Esophagus (tissue), 2 donors: ENCODE results near the gene PSD. TPM values are rescaled to one million over a fixed set of nuclear protein-coding genes. Genes with fewer than 3 reads are reported as not detected.
A peak's percentile ranks its signal among the peaks of the same experiment; 100 is the strongest.

Source experiments
- H3K27ac ChIP-seq, 2 donors: one replicate each; pipeline ENCODE4 v1.5.1; 2013; ENCODE audit warnings: low read depth in 2 of 2, mild to moderate bottlenecking in 2 of 2, inconsistent platforms in 1 of 2, low read length in 1 of 2, moderate library complexity in 1 of 2
- H3K27me3 ChIP-seq, 2 donors: one replicate each; pipeline ENCODE4 v1.6.1; 2013; ENCODE audit warnings: low read length in 2 of 2, control low read depth in 1 of 2, mild to moderate bottlenecking in 1 of 2; ENCODE audit not compliant: insufficient read depth in 2 of 2, control insufficient read depth in 1 of 2
- H3K36me3 ChIP-seq, 2 donors: one replicate each; pipeline ENCODE4 v1.6.1; 2013; ENCODE audit warnings: low read length in 1 of 2; ENCODE audit not compliant: control insufficient read depth in 2 of 2, insufficient read depth in 2 of 2
- H3K4me1 ChIP-seq, 2 donors: one replicate each; pipeline ENCODE4 v1.6.1; 2013; ENCODE audit warnings: low read length in 1 of 2; ENCODE audit not compliant: control insufficient read depth in 2 of 2, insufficient read depth in 2 of 2
- H3K4me3 ChIP-seq, 2 donors: one replicate each; pipeline ENCODE4 v1.5.1; 2013; ENCODE audit warnings: low read length in 2 of 2, mild to moderate bottlenecking in 2 of 2, low read depth in 1 of 2, moderate library complexity in 1 of 2
- H3K9me3 ChIP-seq, 2 donors: one replicate each; pipeline ENCODE4 v1.6.1; 2013; ENCODE audit warnings: mild to moderate bottlenecking in 2 of 2, low read depth in 1 of 2, low read length in 1 of 2, moderate library complexity in 1 of 2; ENCODE audit not compliant: control insufficient read depth in 2 of 2, insufficient read depth in 1 of 2
- WGBS, 2 donors: extraction: QIAGEN DNeasy Blood & Tissue Kit; methylation state at CpG; one replicate each; pipeline ENCODE4 v1.1.7; 2013; 5-methylcytosine and 5-hydroxymethylcytosine counted together
- polyA plus RNA-seq, 2 donors: library from polyadenylated mRNA; stranded (reverse); fragments of 200-250 nt; gene quantifications; one replicate each; pipeline ENCODE4 v1.2.3, GENCODE V29; 2013
- donor health status: healthy with polysubstance abuse.
- donor health status: Bipolar disorder and iron deficiency.

The PSD gene
- 1 to 10 TPM; 1.1 to 2.1 TPM for polyA plus RNA-seq

- H3K9me3 ChIP-seq: peaks cover 0 to 5% of the 10 kb centered on the region in 2 donors
- no peaks in the 10 kb centered on the region for H3K27me3 ChIP-seq
- H3K36me3 ChIP-seq: peaks cover 4 to 5% of the 10 kb centered on the region in 2 donors
- H3K27ac ChIP-seq: no peak within 1 kb of the TSS
- peaks cover 18 to 25% of the 10 kb centered on the region in 2 donors for H3K4me1 ChIP-seq
- WGBS, 2 donors: 4 to 6% methylated on average over 38 to 45 of the region's 45 CpGs
- peak within 1 kb of the TSS; percentile 81 to 86 for H3K4me3 ChIP-seq
Measured at GRCh38 chr10:102418622-102419268, at the start of gene PSD. PSD (minus strand) TSS chr10:102418785; CDS start chr10:102417038, 1,747 bp downstream.

- Histone ChIP-seq H3K4me3 (no peak overlapping the region), H3K36me3 (no peaks in the 10 kb centered on the region), H3K4me1 (peaks cover 0 to 3% of the 10 kb centered on the region in 2 donors), H3K27me3 (no peaks in the 10 kb centered on the region), H3K9me3 (no peaks in the 10 kb centered on the region), H3K27ac (no peak overlapping the region)
- 43 to 68% methylated on average over 6 of the region's 6 CpGs for WGBS, 2 donors
Measured at GRCh38 chr10:102467971-102468438, 49.4 kb upstream of the PSD start.

- no peak overlapping the region for H3K4me3 ChIP-seq
- H3K27me3 ChIP-seq: no peaks in the 10 kb centered on the region
- no peaks in the 10 kb centered on the region for H3K36me3 ChIP-seq
- H3K9me3 ChIP-seq: no peaks in the 10 kb centered on the region
- peaks cover 0 to 3% of the 10 kb centered on the region in 2 donors for H3K4me1 ChIP-seq
- no peak overlapping the region for H3K27ac ChIP-seq
- WGBS, 2 donors: 74 to 92% methylated on average over 6 of the region's 6 CpGs
Measured at GRCh38 chr10:102467318-102467717, 48.7 kb upstream of the PSD start.

GRCh38 chr10:102465466-102465865 lies 46.9 kb upstream of the PSD start:
- Histone ChIP-seq H3K4me1 (peaks cover 3 to 5% of the 10 kb centered on the region in 2 donors), H3K9me3 (no peaks in the 10 kb centered on the region), H3K4me3 (no peak overlapping the region), H3K27me3 (no peaks in the 10 kb centered on the region), H3K36me3 (no peaks in the 10 kb centered on the region), H3K27ac (no peak overlapping the region)
- WGBS, 2 donors: 59 to 62% methylated on average over 3 of the region's 3 CpGs

GRCh38 chr10:102463983-102464382 lies 45.4 kb upstream of the PSD start:
- peaks cover 2 to 5% of the 10 kb centered on the region in 2 donors for H3K4me1 ChIP-seq
- no peak overlapping the region for H3K4me3 ChIP-seq
- H3K9me3 ChIP-seq: no peaks in the 10 kb centered on the region
- no peaks in the 10 kb centered on the region for H3K27me3 ChIP-seq
- 78 to 85% methylated on average over 10 of the region's 10 CpGs for WGBS, 2 donors
- H3K36me3 ChIP-seq: no peaks in the 10 kb centered on the region
- no peak overlapping the region for H3K27ac ChIP-seq

GRCh38 chr10:102462512-102463054 lies 44.0 kb upstream of the PSD start:
- peaks cover 0 to 5% of the 10 kb centered on the region in 2 donors for H3K4me1 ChIP-seq
- H3K27me3 ChIP-seq: no peaks in the 10 kb centered on the region
- no peaks in the 10 kb centered on the region for H3K9me3 ChIP-seq
- WGBS, 2 donors: 72% methylated on average over 6 of the region's 6 CpGs
- no peaks in the 10 kb centered on the region for H3K36me3 ChIP-seq
- no peak overlapping the region for H3K4me3 ChIP-seq
- peak overlapping the region in 1 of 2 donors; percentile 67 for H3K27ac ChIP-seq

- 3% methylated on average over 54 of the region's 54 CpGs for WGBS, 2 donors
- H3K4me3 ChIP-seq: peak overlapping the region; percentile 48
- no peaks in the 10 kb centered on the region for H3K36me3 ChIP-seq
- no peaks in the 10 kb centered on the region for H3K9me3 ChIP-seq
- no peaks in the 10 kb centered on the region for H3K27me3 ChIP-seq
- H3K27ac ChIP-seq: no peak overlapping the region
- H3K4me1 ChIP-seq: peaks cover 0 to 5% of the 10 kb centered on the region in 2 donors
Measured at GRCh38 chr10:102461187-102462054, 42.8 kb upstream of the PSD start.

GRCh38 chr10:102460836-102461186 lies 42.2 kb upstream of the PSD start:
- H3K9me3 ChIP-seq: no peaks in the 10 kb centered on the region
- 22% methylated on average over 8 of the region's 8 CpGs for WGBS, 2 donors
- H3K4me3 ChIP-seq: peak overlapping the region; percentile 3 to 48
- H3K36me3 ChIP-seq: no peaks in the 10 kb centered on the region
- H3K27ac ChIP-seq: no peak overlapping the region
- no peaks in the 10 kb centered on the region for H3K27me3 ChIP-seq
- peaks cover 0 to 5% of the 10 kb centered on the region in 2 donors for H3K4me1 ChIP-seq

GRCh38 chr10:102458656-102459055 lies 40.1 kb upstream of the PSD start:
- no peaks in the 10 kb centered on the region for H3K9me3 ChIP-seq
- H3K4me1 ChIP-seq: peaks cover 0 to 5% of the 10 kb centered on the region in 2 donors
- 77 to 81% methylated on average over 4 of the region's 4 CpGs for WGBS, 2 donors
- no peak overlapping the region for H3K27ac ChIP-seq
- no peaks in the 10 kb centered on the region for H3K36me3 ChIP-seq
- H3K4me3 ChIP-seq: no peak overlapping the region
- H3K27me3 ChIP-seq: no peaks in the 10 kb centered on the region
